ENCODE results near the gene SARDH. TPM values are rescaled to one million over a fixed set of nuclear protein-coding genes. Genes with fewer than 3 reads are reported as not detected.

SARDH gene
- total and polyA plus RNA-seq, 2 donors (not counting 3 experiments of a cell fraction or from before 2014, with no cell fraction given): 0.19 to 0.44 TPM

DNA sequence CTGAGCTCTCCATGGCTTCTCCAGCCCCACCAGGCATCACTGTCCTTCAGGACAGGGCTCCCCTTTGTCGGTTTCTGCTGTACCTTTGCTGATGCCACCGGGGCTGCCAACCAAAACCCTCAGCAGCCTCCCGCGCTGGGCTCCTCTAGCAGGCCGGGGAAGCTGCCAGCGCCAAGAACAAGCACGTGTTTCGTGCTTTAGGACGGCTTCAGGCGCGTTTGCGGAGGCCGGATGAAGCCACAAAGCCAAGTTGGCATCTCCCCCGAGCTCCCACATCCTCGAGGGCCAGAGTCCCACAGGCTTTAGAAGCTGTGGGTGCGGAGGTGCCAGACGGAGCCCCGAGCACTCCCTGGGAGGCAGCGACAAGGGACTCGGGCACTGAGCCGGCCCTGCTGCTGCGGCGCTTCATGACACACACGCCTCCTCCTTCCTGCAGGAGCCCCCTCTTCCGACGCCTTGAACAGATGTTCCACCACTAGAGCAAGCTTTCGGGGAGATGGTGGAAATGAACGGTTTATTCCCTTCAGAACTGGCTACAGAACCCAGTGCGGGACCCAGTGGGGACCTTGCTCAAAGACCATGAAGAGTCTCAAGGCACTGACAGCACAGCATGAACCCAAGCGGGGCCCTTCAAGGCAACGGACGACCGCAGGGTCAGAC lies 36.7 kb downstream of the SARDH start:
- dilution Hi-C loops (cut with MboI; ENCODE audit: extremely low pct_ligation_motif_present, low sequenced_read_pairs) (no loop called here), intact Hi-C loops (cut with micrococcal nuclease) (no loop called here)
- TF ChIP-seq EZH2 (IDR thresholded peaks at IDR 0.05; ENCODE audit: borderline replicate concordance, low read depth, low read length, severe bottlenecking): no peak
- no peak for TF ChIP-seq MYC (IDR thresholded peaks at IDR 0.05; ENCODE audit: low read depth, low read length)
- no peak for TF ChIP-seq GATA2 (IDR thresholded peaks at IDR 0.05; ENCODE audit: insufficient read depth, insufficient read length, low read depth, low read length)
- TF ChIP-seq POLR2AphosphoS5 (IDR thresholded peaks at IDR 0.05; ENCODE audit: insufficient read depth, low read depth, low read length): no peak
- no peak for TF ChIP-seq FOS (IDR thresholded peaks at IDR 0.05; ENCODE audit: borderline replicate concordance, insufficient read depth, low read length)
- TF ChIP-seq, protein P1, sequence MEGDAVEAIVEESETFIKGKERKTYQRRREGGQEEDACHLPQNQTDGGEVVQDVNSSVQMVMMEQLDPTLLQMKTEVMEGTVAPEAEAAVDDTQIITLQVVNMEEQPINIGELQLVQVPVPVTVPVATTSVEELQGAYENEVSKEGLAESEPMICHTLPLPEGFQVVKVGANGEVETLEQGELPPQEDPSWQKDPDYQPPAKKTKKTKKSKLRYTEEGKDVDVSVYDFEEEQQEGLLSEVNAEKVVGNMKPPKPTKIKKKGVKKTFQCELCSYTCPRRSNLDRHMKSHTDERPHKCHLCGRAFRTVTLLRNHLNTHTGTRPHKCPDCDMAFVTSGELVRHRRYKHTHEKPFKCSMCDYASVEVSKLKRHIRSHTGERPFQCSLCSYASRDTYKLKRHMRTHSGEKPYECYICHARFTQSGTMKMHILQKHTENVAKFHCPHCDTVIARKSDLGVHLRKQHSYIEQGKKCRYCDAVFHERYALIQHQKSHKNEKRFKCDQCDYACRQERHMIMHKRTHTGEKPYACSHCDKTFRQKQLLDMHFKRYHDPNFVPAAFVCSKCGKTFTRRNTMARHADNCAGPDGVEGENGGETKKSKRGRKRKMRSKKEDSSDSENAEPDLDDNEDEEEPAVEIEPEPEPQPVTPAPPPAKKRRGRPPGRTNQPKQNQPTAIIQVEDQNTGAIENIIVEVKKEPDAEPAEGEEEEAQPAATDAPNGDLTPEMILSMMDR (IDR thresholded peaks at IDR 0.05; ENCODE audit: extremely low read depth in 1 of 2, insufficient read depth in 1 of 2, low read depth in 1 of 2, low read length in 2 of 2): no peak
- TF ChIP-seq JUN (IDR thresholded peaks at IDR 0.05; ENCODE audit: borderline replicate concordance, insufficient read depth, insufficient read length, low read depth): no peak
- no peak for TF ChIP-seq POLR2A (IDR thresholded peaks at IDR 0.05; ENCODE audit: low read depth, low read length)
- TF ChIP-seq, protein P2, sequence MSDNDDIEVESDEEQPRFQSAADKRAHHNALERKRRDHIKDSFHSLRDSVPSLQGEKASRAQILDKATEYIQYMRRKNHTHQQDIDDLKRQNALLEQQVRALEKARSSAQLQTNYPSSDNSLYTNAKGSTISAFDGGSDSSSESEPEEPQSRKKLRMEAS (IDR thresholded peaks at IDR 0.05; ENCODE audit: insufficient read depth, insufficient read length): no peak
- Histone ChIP-seq H3K9me1 (replicated peaks; ENCODE audit: control insufficient read depth, extremely low read depth, insufficient read depth, low read length) (no peaks in the 10 kb centered on the region), H3K4me2 (ENCODE audit: insufficient read depth, low read length) (no peak overlapping the region), H3K27me3 (ENCODE audit: control insufficient read depth in 2 of 2, insufficient read depth in 2 of 2, low read length in 2 of 2) (peaks cover 2 to 12% of the 10 kb centered on the region in 2 experiments), H3K9me3 (replicated peaks; ENCODE audit: control insufficient read depth, insufficient read depth, low read length) (no peaks in the 10 kb centered on the region), H3K9ac (replicated peaks; ENCODE audit: extremely low read depth, insufficient read depth, low read length) (no peak overlapping the region), H2AFZ (ENCODE audit: low read depth, low read length) (no peak overlapping the region), H4K20me1 (replicated peaks; ENCODE audit: control insufficient read depth, extremely low read depth, insufficient read depth, low read length) (no peaks in the 10 kb centered on the region), H3K27ac (ENCODE audit: insufficient read depth, low read depth, low read length) (no peak overlapping the region), H3K4me1 (ENCODE audit: control insufficient read depth, extremely low read depth, insufficient read depth, low read length) (no peaks in the 10 kb centered on the region), H3K4me3 (replicated peaks in 1 of 3; ENCODE audit: insufficient read depth in 1 of 3, low read depth in 1 of 3, low read length in 3 of 3) (no peak overlapping the region), H3K36me3 (ENCODE audit: control insufficient read depth in 2 of 2, extremely low read depth in 1 of 2, insufficient read depth in 2 of 2, low read length in 2 of 2) (no peaks in the 10 kb centered on the region), H3K79me2 (ENCODE audit: control insufficient read depth, insufficient read depth, low read length) (no peaks in the 10 kb centered on the region)
- FAIRE-seq (no peak), DNase-seq (ENCODE audit: low read depth, low spot score) (no peak)
- CTCF ChIA-PET: no interaction called here
- no TSS peak for BruUV-seq (replicated peaks)
- POLR2A ChIA-PET: no interaction called here
